Measurements from ENCODE around the gene LSP1. TPM values are rescaled to one million over a fixed set of nuclear protein-coding genes. Genes with fewer than 3 reads are reported as not detected.

The LSP1 gene
- total and polyA plus RNA-seq, 2 experiments from 2014 or later = 2.8 TPM; not detected in 1

DNA sequence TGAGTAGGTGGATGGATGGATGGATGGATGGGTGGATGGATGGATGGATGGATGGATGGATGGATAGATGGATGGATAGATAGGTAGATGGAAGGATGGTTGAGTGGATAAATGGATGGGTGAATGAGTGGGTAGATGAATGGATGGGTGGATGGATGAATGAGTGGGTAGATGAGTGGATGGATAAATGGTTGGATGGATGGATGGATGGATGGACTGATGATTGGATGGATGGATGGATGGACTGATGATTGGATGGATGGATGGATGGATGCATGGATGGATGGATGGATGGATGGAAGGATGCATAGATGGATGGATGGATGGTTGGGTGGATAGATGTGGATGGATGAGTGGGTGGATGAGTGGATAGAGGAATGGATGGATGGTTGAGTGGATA is 31.3 kb upstream of the LSP1 start:
- no peaks in the 10 kb centered on the region for H3K4me1 ChIP-seq (ENCODE audit: low read depth)
- TF ChIP-seq, protein P1, sequence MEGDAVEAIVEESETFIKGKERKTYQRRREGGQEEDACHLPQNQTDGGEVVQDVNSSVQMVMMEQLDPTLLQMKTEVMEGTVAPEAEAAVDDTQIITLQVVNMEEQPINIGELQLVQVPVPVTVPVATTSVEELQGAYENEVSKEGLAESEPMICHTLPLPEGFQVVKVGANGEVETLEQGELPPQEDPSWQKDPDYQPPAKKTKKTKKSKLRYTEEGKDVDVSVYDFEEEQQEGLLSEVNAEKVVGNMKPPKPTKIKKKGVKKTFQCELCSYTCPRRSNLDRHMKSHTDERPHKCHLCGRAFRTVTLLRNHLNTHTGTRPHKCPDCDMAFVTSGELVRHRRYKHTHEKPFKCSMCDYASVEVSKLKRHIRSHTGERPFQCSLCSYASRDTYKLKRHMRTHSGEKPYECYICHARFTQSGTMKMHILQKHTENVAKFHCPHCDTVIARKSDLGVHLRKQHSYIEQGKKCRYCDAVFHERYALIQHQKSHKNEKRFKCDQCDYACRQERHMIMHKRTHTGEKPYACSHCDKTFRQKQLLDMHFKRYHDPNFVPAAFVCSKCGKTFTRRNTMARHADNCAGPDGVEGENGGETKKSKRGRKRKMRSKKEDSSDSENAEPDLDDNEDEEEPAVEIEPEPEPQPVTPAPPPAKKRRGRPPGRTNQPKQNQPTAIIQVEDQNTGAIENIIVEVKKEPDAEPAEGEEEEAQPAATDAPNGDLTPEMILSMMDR (IDR thresholded peaks at IDR 0.05; ENCODE audit: low read depth, low read length) = no peak
- no peaks in the 10 kb centered on the region for H3K27me3 ChIP-seq
- DNase-seq (ENCODE audit: low read depth in 1 of 2, low spot score in 1 of 2) = no peak
- H3K4me3 ChIP-seq = no peak overlapping the region
- no peak overlapping the region for H3K27ac ChIP-seq
- no peaks in the 10 kb centered on the region for H3K36me3 ChIP-seq
- no peaks in the 10 kb centered on the region for H3K9me3 ChIP-seq (ENCODE audit: low read depth)

DNA sequence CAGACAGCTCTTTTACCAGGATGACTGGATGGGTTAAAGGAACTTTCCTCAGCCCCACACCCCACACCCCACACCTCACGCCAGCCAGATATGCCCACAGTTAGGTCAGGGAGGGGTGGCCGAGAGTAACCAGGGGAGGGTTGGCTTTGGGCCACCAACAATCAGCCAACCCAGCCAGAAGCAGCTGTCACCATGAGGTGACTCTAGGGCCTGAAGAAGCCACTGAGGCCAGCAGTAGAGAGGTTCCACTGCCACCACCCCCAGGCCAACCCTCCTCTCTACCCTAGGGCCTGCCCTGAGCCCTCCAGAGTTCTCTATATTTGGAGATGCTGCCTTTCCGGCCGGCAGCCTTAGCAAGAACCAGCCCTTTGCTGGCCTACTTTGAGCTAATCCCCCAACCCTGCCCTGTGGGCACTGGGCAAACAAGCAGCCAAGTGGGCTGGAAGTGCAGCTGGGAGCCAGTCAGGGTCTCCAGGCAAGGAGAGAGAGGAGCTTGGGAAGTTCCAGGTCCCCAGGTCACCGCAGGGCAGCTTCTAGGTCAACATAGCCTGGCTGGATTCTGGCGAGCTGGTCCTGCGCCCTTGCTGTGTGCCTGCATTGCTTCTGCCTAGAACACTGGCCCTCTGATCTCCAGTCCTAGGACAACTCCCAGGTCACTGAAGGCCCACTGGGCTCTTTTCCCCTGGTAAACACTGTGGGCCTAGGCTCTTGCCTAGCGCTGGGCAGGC is 30.1 kb upstream of the LSP1 start:
- Histone ChIP-seq H3K27me3 (no peaks in the 10 kb centered on the region), H3K36me3 (no peaks in the 10 kb centered on the region), H3K9me3 (ENCODE audit: low read depth) (no peaks in the 10 kb centered on the region), H3K4me3 (no peak overlapping the region), H3K27ac (no peak overlapping the region), H3K4me1 (ENCODE audit: low read depth) (no peaks in the 10 kb centered on the region)
- TF ChIP-seq, protein P1 (IDR thresholded peaks at IDR 0.05; ENCODE audit: low read depth, low read length) = no peak
- no peak for DNase-seq (ENCODE audit: low read depth in 1 of 2, low spot score in 1 of 2)

DNA sequence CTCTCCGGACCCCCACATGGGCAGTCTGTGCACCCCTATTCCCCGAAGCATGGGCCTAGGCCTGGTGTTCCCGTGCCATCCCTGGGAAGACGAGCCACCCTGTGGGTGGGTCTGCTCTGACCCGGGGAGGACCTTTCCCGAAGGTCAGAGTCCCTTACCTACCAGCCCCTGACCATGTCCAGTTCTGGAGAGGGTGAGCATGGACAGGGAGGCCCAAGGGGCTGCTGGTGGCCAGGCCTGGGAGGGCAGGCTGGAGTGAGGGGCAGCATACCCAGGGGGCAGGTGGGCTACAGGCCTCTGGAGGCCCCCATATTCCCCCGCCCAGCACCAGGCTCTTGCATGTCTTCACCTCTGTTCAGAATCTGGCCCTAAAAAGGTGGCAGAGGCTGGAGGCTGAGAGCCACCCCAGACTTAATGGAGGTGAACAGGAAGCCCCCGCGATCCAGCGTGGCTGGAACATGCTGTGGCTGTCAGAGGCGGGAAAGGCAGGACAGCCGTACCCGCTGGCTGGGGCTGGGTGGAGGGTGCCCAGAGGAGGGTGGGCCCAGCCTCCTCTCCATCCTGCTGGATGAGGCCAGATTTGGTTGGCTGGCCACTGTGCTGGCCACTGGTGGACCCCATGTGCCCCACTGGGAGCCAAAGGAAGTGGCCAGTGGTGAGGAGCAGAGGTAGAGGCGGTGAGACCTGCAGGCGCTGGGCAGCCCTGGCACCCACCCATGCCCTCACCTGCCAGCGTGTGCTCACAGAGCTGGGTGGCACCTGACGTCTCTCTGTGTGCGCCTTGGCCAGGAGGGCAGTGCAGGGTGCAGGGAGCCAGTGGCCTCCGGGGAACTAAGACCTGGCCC is 29.3 kb upstream of the LSP1 start:
- no peak overlapping the region for H3K4me3 ChIP-seq
- DNase-seq (ENCODE audit: low read depth in 1 of 2, low spot score in 1 of 2) = no peak
- no peaks in the 10 kb centered on the region for H3K27me3 ChIP-seq
- H3K27ac ChIP-seq = no peak overlapping the region
- H3K4me1 ChIP-seq (ENCODE audit: low read depth) = no peaks in the 10 kb centered on the region
- H3K36me3 ChIP-seq = no peaks in the 10 kb centered on the region
- TF ChIP-seq, protein P1 (IDR thresholded peaks at IDR 0.05; ENCODE audit: low read depth, low read length) = no peak
- no peaks in the 10 kb centered on the region for H3K9me3 ChIP-seq (ENCODE audit: low read depth)

DNA sequence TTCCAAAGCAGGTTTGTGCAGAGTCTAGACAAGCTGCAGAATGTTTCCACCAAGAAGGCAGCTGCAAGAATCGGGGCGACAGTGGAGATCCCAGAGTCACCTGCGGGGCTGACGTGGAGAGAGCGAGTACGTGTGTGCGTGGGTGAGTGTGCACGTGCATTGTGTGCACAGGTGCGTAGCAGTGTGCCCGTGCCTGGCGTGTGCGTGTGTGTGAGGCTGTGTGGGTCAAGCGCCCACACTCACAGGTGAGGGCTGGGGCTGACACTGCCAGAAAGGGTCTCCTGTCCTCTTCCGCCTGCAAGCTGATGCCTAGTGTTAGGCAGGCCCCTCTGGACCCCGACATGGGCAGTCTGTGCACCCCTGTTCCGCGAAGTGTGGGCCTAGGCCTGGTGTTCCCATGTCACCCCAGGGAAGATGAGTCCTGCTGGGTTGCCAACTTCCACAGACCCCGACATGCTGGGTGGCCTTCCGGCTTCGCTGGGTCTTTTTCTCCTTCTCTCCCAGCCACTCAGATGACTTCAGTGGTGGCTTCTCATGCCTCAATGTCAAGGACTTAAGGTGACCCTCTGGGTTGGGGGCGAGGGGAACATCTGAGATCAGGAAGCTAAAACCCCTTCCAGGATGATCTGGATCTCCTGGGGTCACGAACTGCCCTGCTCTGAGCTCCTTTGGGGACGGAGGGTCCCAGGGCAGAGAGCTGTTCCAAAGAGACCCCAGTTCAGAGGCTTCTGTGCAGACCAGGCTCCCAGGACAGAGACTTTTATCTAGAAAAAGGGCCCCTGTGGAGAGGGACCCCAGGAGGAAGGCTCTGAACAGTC is 28.5 kb upstream of the LSP1 start:
- TF ChIP-seq, protein P1 (IDR thresholded peaks at IDR 0.05; ENCODE audit: low read depth, low read length) = no peak
- Histone ChIP-seq H3K27me3 (no peaks in the 10 kb centered on the region), H3K9me3 (ENCODE audit: low read depth) (no peaks in the 10 kb centered on the region), H3K27ac (no peak overlapping the region), H3K4me3 (no peak overlapping the region), H3K4me1 (ENCODE audit: low read depth) (no peaks in the 10 kb centered on the region), H3K36me3 (no peaks in the 10 kb centered on the region)
- DNase-seq (ENCODE audit: low read depth in 1 of 2, low spot score in 1 of 2) = no peak

DNA sequence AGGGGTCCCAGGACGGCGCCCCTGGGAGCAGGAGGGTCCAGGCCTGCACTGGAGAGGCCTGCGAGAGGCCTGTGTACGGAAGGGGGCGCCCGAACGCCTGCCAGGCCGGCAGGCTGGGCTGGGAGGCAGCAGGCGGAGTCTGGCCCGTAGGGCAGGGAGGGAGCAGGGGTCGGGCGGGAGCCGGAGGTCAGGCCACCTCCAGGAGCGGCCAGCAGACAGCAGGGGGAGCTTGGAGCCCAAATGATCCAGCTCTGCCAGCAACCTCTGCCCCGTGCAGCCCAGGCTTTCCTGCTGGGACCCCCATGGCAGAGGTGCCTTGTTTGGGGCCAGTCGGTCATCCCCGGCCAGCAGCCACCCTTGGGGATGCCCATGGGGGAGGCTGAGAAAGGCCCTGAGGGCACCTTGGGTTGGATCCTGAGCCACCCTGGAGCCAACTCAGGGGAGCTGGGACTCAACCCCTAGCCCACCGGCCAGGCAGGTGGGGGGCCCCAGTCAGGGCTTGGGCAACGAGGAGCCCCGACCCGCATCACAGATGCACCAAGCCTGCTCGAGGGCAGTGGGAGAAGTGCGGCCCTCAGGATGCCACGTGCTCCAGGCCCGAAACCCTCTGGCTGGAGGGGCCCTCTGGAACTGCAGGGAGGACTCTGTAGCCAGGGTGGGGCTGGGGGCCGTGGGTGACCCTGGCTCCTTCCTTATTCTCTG is 27.7 kb upstream of the LSP1 start:
- TF ChIP-seq, protein P1 (IDR thresholded peaks at IDR 0.05; ENCODE audit: low read depth, low read length) = peak; percentile 60
- no peaks in the 10 kb centered on the region for H3K36me3 ChIP-seq
- no peak overlapping the region for H3K4me3 ChIP-seq
- H3K27me3 ChIP-seq = no peaks in the 10 kb centered on the region
- H3K27ac ChIP-seq = no peak overlapping the region
- no peaks in the 10 kb centered on the region for H3K4me1 ChIP-seq (ENCODE audit: low read depth)
- no peaks in the 10 kb centered on the region for H3K9me3 ChIP-seq (ENCODE audit: low read depth)
- peak; percentile 52 to 89 for DNase-seq (ENCODE audit: low read depth in 1 of 2, low spot score in 1 of 2)
